Uterus (tissue), 2 donors: ENCODE measurements around the gene CTRB2.

ENCODE experiments used
- CTCF ChIP-seq, 4 experiments: fragments of 200-600 bp in 2 of 4; fragments of 450-650 bp in 2 of 4; sonication (generic) in 2 of 4; IDR thresholded peaks; one replicate each; pipeline ENCODE4 v1.5.1; 2016 to 2019; ENCODE audit warnings: antibody characterized with exemption in 4 of 4, mild to moderate bottlenecking in 2 of 4, moderate library complexity in 1 of 4
- POLR2A ChIP-seq, 2 donors: fragments of 450-650 bp; IDR thresholded peaks; one replicate each; pipeline ENCODE4 v1.6.1; 2016; ENCODE audit warnings: antibody characterized with exemption in 2 of 2, mild to moderate bottlenecking in 1 of 2, moderate library complexity in 1 of 2

GRCh38 chr16:75229172-75230031 is 22.4 kb upstream of the CTRB2 start:
- TF ChIP-seq CTCF (IDR thresholded peaks at IDR 0.05) (no peak), POLR2A (IDR thresholded peaks at IDR 0.05) (no peak)
